ENCODE measurements around the gene PCDHA11.

The PCDHA11 gene

GRCh38 chr5:140881889-140882590, 13.3 kb downstream of the PCDHA11 start, which contains the start of gene PCDHA13:
Gene PCDHA13 (plus strand): TSS chr5:140882124. CDS start chr5:140882269, 145 bp downstream.
- CTCF ChIA-PET, result no interaction called here

GRCh38 chr5:140882591-140882899, 13.8 kb downstream of the PCDHA11 start:
- TF ChIP-seq LEF1 (IDR thresholded peaks at IDR 0.05; ENCODE audit: borderline replicate concordance), result no peak
- TF ChIP-seq FOXK2 (IDR thresholded peaks at IDR 0.05), result no peak
- no peak for TF ChIP-seq ELF4 (IDR thresholded peaks at IDR 0.05)
- TF ChIP-seq CTBP1 (IDR thresholded peaks at IDR 0.05; ENCODE audit: borderline replicate concordance), result no peak
- TF ChIP-seq BHLHE40 (IDR thresholded peaks at IDR 0.05; ENCODE audit: borderline replicate concordance), result no peak
- ChIA-PET POLR2A (no interaction called here), CTCF (no interaction called here)
- no peak for DNase-seq (ENCODE audit: extremely low spot score)

More at GRCh38 chr5:140881889-140882590, 13.3 kb downstream of the PCDHA11 start, which contains the start of gene PCDHA13:
- no peak for TF ChIP-seq HDGF (IDR thresholded peaks at IDR 0.05; ENCODE audit: borderline replicate concordance)
- TF ChIP-seq SUZ12 (IDR thresholded peaks at IDR 0.05), result no peak
- TF ChIP-seq ELF4 (IDR thresholded peaks at IDR 0.05), result no peak
- TF ChIP-seq BHLHE40 (IDR thresholded peaks at IDR 0.05; ENCODE audit: borderline replicate concordance), result no peak
- TF ChIP-seq FOXK2 (IDR thresholded peaks at IDR 0.05), result no peak
- no peak for TF ChIP-seq CTBP1 (IDR thresholded peaks at IDR 0.05; ENCODE audit: borderline replicate concordance)
- TF ChIP-seq PKNOX1 (IDR thresholded peaks at IDR 0.05), result no peak
- TF ChIP-seq ARNT (IDR thresholded peaks at IDR 0.05), result no peak
- POLR2A ChIA-PET, result no interaction called here
- no peak for DNase-seq (ENCODE audit: extremely low spot score)

GRCh38 chr5:140883373-140883772, 14.6 kb downstream of the PCDHA11 start:
- CTCF ChIA-PET, result no interaction called here

GRCh38 chr5:140883927-140884697, 15.4 kb downstream of the PCDHA11 start:
- CTCF ChIA-PET, result no interaction called here
- POLR2A ChIA-PET, result no interaction called here
- TF ChIP-seq NFRKB (IDR thresholded peaks at IDR 0.05) (no peak), ELF4 (IDR thresholded peaks at IDR 0.05) (no peak), CTBP1 (IDR thresholded peaks at IDR 0.05; ENCODE audit: borderline replicate concordance) (no peak), LEF1 (IDR thresholded peaks at IDR 0.05; ENCODE audit: borderline replicate concordance) (no peak), PKNOX1 (IDR thresholded peaks at IDR 0.05) (no peak), L3MBTL2 (conservative IDR thresholded peaks at IDR 0.05) (no peak), SP1 (IDR thresholded peaks at IDR 0.05) (no peak)
- no peak for DNase-seq (ENCODE audit: extremely low spot score)

More at GRCh38 chr5:140883373-140883772, 14.6 kb downstream of the PCDHA11 start:
- POLR2A ChIA-PET, result no interaction called here
- no peak for DNase-seq (ENCODE audit: extremely low spot score)
- TF ChIP-seq FOXK2 (IDR thresholded peaks at IDR 0.05), result no peak
- TF ChIP-seq SUZ12 (IDR thresholded peaks at IDR 0.05), result no peak
- TF ChIP-seq L3MBTL2 (conservative IDR thresholded peaks at IDR 0.05), result no peak
- TF ChIP-seq FOXM1 (IDR thresholded peaks at IDR 0.05; ENCODE audit: borderline replicate concordance), result no peak
- no peak for TF ChIP-seq ARNT (IDR thresholded peaks at IDR 0.05)
- no peak for TF ChIP-seq TARDBP (IDR thresholded peaks at IDR 0.05)
- TF ChIP-seq LEF1 (IDR thresholded peaks at IDR 0.05; ENCODE audit: borderline replicate concordance), result no peak

GRCh38 chr5:140916325-140916724, 47.6 kb downstream of the PCDHA11 start:
- CTCF ChIA-PET, result interaction anchor here (1.2 kb wide), 1 partner anchor 9 kb away, joined by 3 read pairs; the partner anchor contains the start of gene PCDHAC1
- DNase-seq (ENCODE audit: extremely low spot score), result no peak
- POLR2A ChIA-PET, result no interaction called here
- no peak for TF ChIP-seq SP1 (IDR thresholded peaks at IDR 0.05)
- TF ChIP-seq FOXK2 (IDR thresholded peaks at IDR 0.05), result no peak
- no peak for TF ChIP-seq ARNT (IDR thresholded peaks at IDR 0.05)
- TF ChIP-seq PKNOX1 (IDR thresholded peaks at IDR 0.05), result no peak
- no peak for TF ChIP-seq FOXM1 (IDR thresholded peaks at IDR 0.05; ENCODE audit: borderline replicate concordance)
- no peak for TF ChIP-seq TARDBP (IDR thresholded peaks at IDR 0.05)
- no peak for TF ChIP-seq NFRKB (IDR thresholded peaks at IDR 0.05)
- TF ChIP-seq LEF1 (IDR thresholded peaks at IDR 0.05; ENCODE audit: borderline replicate concordance), result no peak
- TF ChIP-seq HDGF (IDR thresholded peaks at IDR 0.05; ENCODE audit: borderline replicate concordance), result no peak
- no peak for TF ChIP-seq L3MBTL2 (conservative IDR thresholded peaks at IDR 0.05)
- no peak for TF ChIP-seq CTBP1 (IDR thresholded peaks at IDR 0.05; ENCODE audit: borderline replicate concordance)
- no peak for TF ChIP-seq ZNF384 (IDR thresholded peaks at IDR 0.05)
- TF ChIP-seq FOXA1 (IDR thresholded peaks at IDR 0.05), result no peak
- TF ChIP-seq SUZ12 (IDR thresholded peaks at IDR 0.05), result no peak
- no peak for TF ChIP-seq BHLHE40 (IDR thresholded peaks at IDR 0.05; ENCODE audit: borderline replicate concordance)
